Type B pancreatic cell (in vitro differentiated cells): Measurements from ENCODE around the gene YIF1A. TPM values are rescaled to one million over a fixed set of nuclear protein-coding genes. Genes with fewer than 3 reads are reported as not detected.
A peak's percentile ranks its signal among the peaks of the same experiment; 100 is the strongest.

Experiments
- DNase-seq: peaks from one replicate; pipeline ENCODE4 v3.0.0; 2021; ENCODE audit warnings: mixed read lengths; ENCODE audit not compliant: unreplicated experiment; ENCODE audit errors: extremely low spot score
- H3K27ac Mint-ChIP-seq: 2 replicates; pipeline ENCODE4 v1.8.0; 2021; ENCODE audit warnings: mild to moderate bottlenecking, mixed read lengths
- H3K27me3 Mint-ChIP-seq: 2 replicates; pipeline ENCODE4 v1.8.0; 2021; ENCODE audit warnings: mixed read lengths
- H3K36me3 Mint-ChIP-seq: 2 replicates; pipeline ENCODE4 v1.8.0; 2021; ENCODE audit warnings: mixed read lengths
- H3K4me1 Mint-ChIP-seq: one replicate; pipeline ENCODE4 v1.8.0; 2021; ENCODE audit warnings: mixed read lengths; ENCODE audit not compliant: unreplicated experiment
- H3K4me3 Mint-ChIP-seq: 2 replicates; pipeline ENCODE4 v1.8.0; 2021; ENCODE audit warnings: mild to moderate bottlenecking, mixed read lengths
- H3K9me3 Mint-ChIP-seq: 2 replicates; pipeline ENCODE4 v1.8.0; 2021; ENCODE audit warnings: mixed read lengths
- total RNA-seq: library from RNA; stranded (reverse); gene quantifications from 2 replicates; pipeline ENCODE4 v1.2.1, GENCODE V29; 2021; ENCODE audit warnings: low replicate concordance
- TF ChIP-seq, protein P1 (sequence below): fragments of 200-600 bp; sonication (generic); conservative IDR thresholded peaks from 2 replicates; pipeline ENCODE4 v1.5.0; 2021; ENCODE audit warnings: antibody characterized with exemption, mild to moderate bottlenecking

The YIF1A gene
- total RNA-seq, 1 donor from 2014 or later = 87.0 TPM

GRCh38 chr11:66264914-66265313 is 24.0 kb downstream of the YIF1A start:
- H3K9me3 Mint-ChIP-seq = no peaks in the 10 kb centered on the region
- no peak for DNase-seq
- TF ChIP-seq, protein P1, sequence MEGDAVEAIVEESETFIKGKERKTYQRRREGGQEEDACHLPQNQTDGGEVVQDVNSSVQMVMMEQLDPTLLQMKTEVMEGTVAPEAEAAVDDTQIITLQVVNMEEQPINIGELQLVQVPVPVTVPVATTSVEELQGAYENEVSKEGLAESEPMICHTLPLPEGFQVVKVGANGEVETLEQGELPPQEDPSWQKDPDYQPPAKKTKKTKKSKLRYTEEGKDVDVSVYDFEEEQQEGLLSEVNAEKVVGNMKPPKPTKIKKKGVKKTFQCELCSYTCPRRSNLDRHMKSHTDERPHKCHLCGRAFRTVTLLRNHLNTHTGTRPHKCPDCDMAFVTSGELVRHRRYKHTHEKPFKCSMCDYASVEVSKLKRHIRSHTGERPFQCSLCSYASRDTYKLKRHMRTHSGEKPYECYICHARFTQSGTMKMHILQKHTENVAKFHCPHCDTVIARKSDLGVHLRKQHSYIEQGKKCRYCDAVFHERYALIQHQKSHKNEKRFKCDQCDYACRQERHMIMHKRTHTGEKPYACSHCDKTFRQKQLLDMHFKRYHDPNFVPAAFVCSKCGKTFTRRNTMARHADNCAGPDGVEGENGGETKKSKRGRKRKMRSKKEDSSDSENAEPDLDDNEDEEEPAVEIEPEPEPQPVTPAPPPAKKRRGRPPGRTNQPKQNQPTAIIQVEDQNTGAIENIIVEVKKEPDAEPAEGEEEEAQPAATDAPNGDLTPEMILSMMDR = peak; percentile 60
- no peak overlapping the region for H3K4me3 Mint-ChIP-seq
- H3K4me1 Mint-ChIP-seq = peaks cover 10% of the 10 kb centered on the region
- no peaks in the 10 kb centered on the region for H3K36me3 Mint-ChIP-seq
- H3K27ac Mint-ChIP-seq = no peak overlapping the region
- H3K27me3 Mint-ChIP-seq = no peaks in the 10 kb centered on the region

DNA sequence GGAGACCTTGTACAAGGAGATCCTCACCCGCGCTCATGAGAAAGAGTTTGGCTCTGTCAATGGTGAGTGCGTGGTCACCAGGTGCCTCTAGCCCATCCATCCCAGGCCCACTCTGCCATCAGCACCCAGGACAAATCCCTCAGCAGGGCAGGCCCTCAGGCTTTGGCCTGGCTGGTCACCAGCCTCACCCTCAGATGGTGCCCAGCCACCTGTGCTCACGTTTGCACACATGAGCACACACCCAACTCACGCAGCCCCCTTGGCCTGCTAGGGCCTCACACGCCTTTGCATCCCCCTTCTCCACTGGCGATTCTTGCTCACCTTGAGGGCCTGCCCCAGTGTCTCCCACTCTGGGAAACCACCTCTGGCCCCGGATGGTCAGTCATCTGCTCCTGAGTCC is 24.6 kb downstream of the YIF1A start:
- H3K9me3 Mint-ChIP-seq = no peaks in the 10 kb centered on the region
- H3K4me1 Mint-ChIP-seq = peaks cover 12% of the 10 kb centered on the region
- H3K27ac Mint-ChIP-seq = no peak overlapping the region
- DNase-seq = no peak
- no peak overlapping the region for H3K4me3 Mint-ChIP-seq
- H3K27me3 Mint-ChIP-seq = no peaks in the 10 kb centered on the region
- TF ChIP-seq, protein P1 = no peak
- H3K36me3 Mint-ChIP-seq = no peaks in the 10 kb centered on the region

- peaks cover 3% of the 10 kb centered on the region for H3K36me3 Mint-ChIP-seq
- no peak overlapping the region for H3K4me3 Mint-ChIP-seq
- DNase-seq = no peak
- H3K4me1 Mint-ChIP-seq = peaks cover 16% of the 10 kb centered on the region
- H3K27ac Mint-ChIP-seq = no peak overlapping the region
- TF ChIP-seq, protein P1 = no peak
- H3K27me3 Mint-ChIP-seq = no peaks in the 10 kb centered on the region
- no peaks in the 10 kb centered on the region for H3K9me3 Mint-ChIP-seq
Measured at GRCh38 chr11:66263785-66264184, 25.2 kb downstream of the YIF1A start.

GRCh38 chr11:66263231-66263630 is 25.7 kb downstream of the YIF1A start:
- H3K27ac Mint-ChIP-seq = no peak overlapping the region
- peaks cover 19% of the 10 kb centered on the region for H3K4me1 Mint-ChIP-seq
- TF ChIP-seq, protein P1 = no peak
- no peak for DNase-seq
- H3K36me3 Mint-ChIP-seq = peaks cover 3% of the 10 kb centered on the region
- H3K27me3 Mint-ChIP-seq = no peaks in the 10 kb centered on the region
- no peaks in the 10 kb centered on the region for H3K9me3 Mint-ChIP-seq
- no peak overlapping the region for H3K4me3 Mint-ChIP-seq

GRCh38 chr11:66262696-66263095 is 26.2 kb downstream of the YIF1A start:
- Mint-ChIP-seq H3K27me3 (no peaks in the 10 kb centered on the region), H3K36me3 (peaks cover 3% of the 10 kb centered on the region), H3K4me3 (no peak overlapping the region), H3K27ac (no peak overlapping the region), H3K4me1 (peaks cover 19% of the 10 kb centered on the region), H3K9me3 (no peaks in the 10 kb centered on the region)
- no peak for DNase-seq
- TF ChIP-seq, protein P1 = no peak

GRCh38 chr11:66262191-66262590 is 26.8 kb downstream of the YIF1A start:
- Mint-ChIP-seq H3K9me3 (no peaks in the 10 kb centered on the region), H3K4me3 (no peak overlapping the region), H3K36me3 (peaks cover 3% of the 10 kb centered on the region), H3K27me3 (no peaks in the 10 kb centered on the region), H3K4me1 (peaks cover 17% of the 10 kb centered on the region), H3K27ac (no peak overlapping the region)
- no peak for DNase-seq
- TF ChIP-seq, protein P1 = no peak
